Endothelial cell of umbilical vein (primary cell): Measurements from ENCODE around the gene TMEM151B. TPM values are rescaled to one million over a fixed set of nuclear protein-coding genes. Genes with fewer than 3 reads are reported as not detected.

ENCODE experiments used
- BruUV-seq: library from RNA; stranded (reverse); fragments of 400-500 nt; replicated peaks from 2 replicates; lab custom pipeline; 2021; lab: Mats Ljungman, UMichigan
- CTCF ChIA-PET: fragments of 300-600, 350-600 bp; sonication (Branson Sonifier 250); formaldehyde crosslinking; loops from one replicate; lab custom pipeline; 2021; ENCODE audit warnings: antibody characterized with exemption, inconsistent platforms; lab: Charles Lee
- POLR2A ChIA-PET: fragments of 300-600, 350-600 bp; sonication (Branson Sonifier 250); formaldehyde crosslinking; loops from one replicate; lab custom pipeline; 2021; ENCODE audit warnings: antibody characterized with exemption, inconsistent platforms; lab: Charles Lee
- DNase-seq: peaks from one replicate; pipeline ENCODE4 v3.0.0-alpha.2; 2011; ENCODE audit warnings: low read depth, low spot score
- FAIRE-seq: peaks from 2 replicates; lab custom pipeline; 2011; peaks lifted over from hg19 to GRCh38; lab: Jason Lieb, UNC
- H2AFZ ChIP-seq: 2 replicates; pipeline ENCODE4 v1.6.0; 2012; ENCODE audit warnings: low read depth, low read length, control low read depth, inconsistent platforms
- H3K27ac ChIP-seq: 2 replicates; pipeline ENCODE4 v1.5.1; 2011; ENCODE audit warnings: low read depth, mild to moderate bottlenecking, control low read depth, low read length, moderate library complexity; ENCODE audit not compliant: insufficient read depth
- H3K27me3 ChIP-seq, 2 experiments: 2 replicates each; pipeline versions ENCODE4 v1.6.0 to v1.6.1; 2011; ENCODE audit warnings: low read length in 2 of 2, mixed read lengths in 1 of 2; ENCODE audit not compliant: control insufficient read depth in 2 of 2, insufficient read depth in 2 of 2
- H3K36me3 ChIP-seq, 2 experiments: 2 replicates in 1 of 2; 3 replicates in 1 of 2; pipeline ENCODE4 v1.5.1; 2011; ENCODE audit warnings: low read length in 2 of 2, mild to moderate bottlenecking in 1 of 2, moderate library complexity in 1 of 2; ENCODE audit not compliant: control insufficient read depth in 2 of 2, insufficient read depth in 2 of 2; ENCODE audit errors: extremely low read depth in 1 of 2
- H3K4me1 ChIP-seq: 3 replicates; pipeline ENCODE4 v1.5.1; 2011; ENCODE audit warnings: mild to moderate bottlenecking, low read length; ENCODE audit not compliant: control insufficient read depth, insufficient read depth; ENCODE audit errors: extremely low read depth
- H3K4me2 ChIP-seq: 2 replicates; pipeline ENCODE4 v1.6.1; 2011; ENCODE audit warnings: low read length, control low read depth, mixed read lengths; ENCODE audit not compliant: insufficient read depth
- H3K4me3 ChIP-seq, 3 experiments: fragments of 200-600 bp in 1 of 3; sonication (generic), shearing (Covaris generic) in 1 of 3; replicated peaks in 1 of 3; 2 replicates each; pipeline ENCODE4 v1.5.1; 2011 to 2016; ENCODE audit warnings: control low read depth in 3 of 3, low read length in 3 of 3, mild to moderate bottlenecking in 2 of 3, inconsistent platforms in 1 of 3, low read depth in 1 of 3, moderate library complexity in 1 of 3; ENCODE audit not compliant: insufficient read depth in 1 of 3
- H3K79me2 ChIP-seq: 2 replicates; pipeline ENCODE4 v1.6.0; 2012; ENCODE audit warnings: low read length, inconsistent platforms; ENCODE audit not compliant: control insufficient read depth, insufficient read depth
- H3K9ac ChIP-seq: replicated peaks from 2 replicates; pipeline ENCODE3; 2011; ENCODE audit warnings: low read length, control low read depth; ENCODE audit not compliant: insufficient read depth; ENCODE audit errors: extremely low read depth
- H3K9me1 ChIP-seq: replicated peaks from 3 replicates; pipeline ENCODE4 v1.6.0; 2011; ENCODE audit warnings: mild to moderate bottlenecking, low read length; ENCODE audit not compliant: control insufficient read depth, insufficient read depth; ENCODE audit errors: extremely low read depth
- H3K9me3 ChIP-seq: replicated peaks from 2 replicates; pipeline ENCODE4 v1.5.1; 2012; ENCODE audit warnings: low read length, inconsistent platforms; ENCODE audit not compliant: control insufficient read depth, insufficient read depth
- H4K20me1 ChIP-seq: replicated peaks from 2 replicates; pipeline ENCODE3; 2011; ENCODE audit warnings: mild to moderate bottlenecking, low read length; ENCODE audit not compliant: control insufficient read depth, insufficient read depth; ENCODE audit errors: extremely low read depth
- EZH2 ChIP-seq: IDR thresholded peaks from 2 replicates; pipeline ENCODE4 v1.6.1; 2012; ENCODE audit warnings: borderline replicate concordance, low read depth, mild to moderate bottlenecking, moderate library complexity, low read length, inconsistent platforms; ENCODE audit not compliant: severe bottlenecking
- FOS ChIP-seq: IDR thresholded peaks from 2 replicates; pipeline ENCODE4 v1.6.1; 2011; ENCODE audit warnings: mild to moderate bottlenecking, low read length, moderate library complexity, borderline replicate concordance; ENCODE audit not compliant: insufficient read depth
- GATA2 ChIP-seq: IDR thresholded peaks from 2 replicates; pipeline ENCODE4 v1.7.0; 2011; ENCODE audit warnings: low read depth, mild to moderate bottlenecking, moderate library complexity, mixed read lengths, low read length; ENCODE audit not compliant: insufficient read length, insufficient read depth
- JUN ChIP-seq: IDR thresholded peaks from 2 replicates; pipeline ENCODE4 v1.6.1; 2011; ENCODE audit warnings: borderline replicate concordance, low read depth; ENCODE audit not compliant: insufficient read length, insufficient read depth
- MYC ChIP-seq: IDR thresholded peaks from one replicate; pipeline ENCODE4 v1.6.1; 2011; ENCODE audit warnings: mild to moderate bottlenecking, low read depth, low read length
- POLR2A ChIP-seq: IDR thresholded peaks from 2 replicates; pipeline ENCODE4 v1.6.1; 2012; ENCODE audit warnings: low read depth, mild to moderate bottlenecking, control low read depth, low read length
- POLR2AphosphoS5 ChIP-seq: IDR thresholded peaks from 2 replicates; pipeline ENCODE4 v1.6.1; 2012; ENCODE audit warnings: low read depth, mild to moderate bottlenecking, control low read depth, low read length, moderate library complexity; ENCODE audit not compliant: insufficient read depth
- dilution Hi-C: fragments of 300-500 bp; cut with MboI; formaldehyde crosslinking; loops from one replicate; pipeline ENCODE4 v1.15.0; 2019; ENCODE audit warnings: low sequenced_read_pairs; ENCODE audit not compliant: extremely low pct_ligation_motif_present
- intact Hi-C: fragments of 100-400 bp; cut with micrococcal nuclease; formaldehyde crosslinking; loops from one replicate; pipeline ENCODE4 v1.10.0; 2022
- polyA plus RNA-seq, 4 experiments: library from polyadenylated mRNA; depleted of rRNA in 3 of 4; stranded (reverse) in 3 of 4; unstranded in 1 of 4; fragments of >200 nt; gene quantifications; 2 replicates each; pipeline versions ENCODE4 v1.2.1 to v1.2.3, GENCODE V29; 2011 to 2012; ENCODE audit warnings: missing spikeins in 1 of 4
- total RNA-seq: library from RNA; stranded (reverse); gene quantifications from 2 replicates; pipeline ENCODE4 v1.2.3, GENCODE V29; 2021
- TF ChIP-seq, protein P1 (sequence below): IDR thresholded peaks from 2 replicates; pipeline ENCODE4 v1.6.1; 2011; ENCODE audit not compliant: insufficient read depth, insufficient read length
- TF ChIP-seq, protein P2 (sequence below), 2 donors: IDR thresholded peaks; 1 replicate in 1 of 2; 2 replicates in 1 of 2; pipeline ENCODE4 v1.5.1; 2011; ENCODE audit warnings: low read length in 2 of 2, mild to moderate bottlenecking in 2 of 2, moderate library complexity in 2 of 2, control low read depth in 1 of 2, inconsistent platforms in 1 of 2, low read depth in 1 of 2; ENCODE audit not compliant: insufficient read depth in 1 of 2; ENCODE audit errors: extremely low read depth in 1 of 2

Gene TMEM151B
- total and polyA plus RNA-seq, 2 donors (not counting 3 experiments of a cell fraction or from before 2014, with no cell fraction given) = 0.03 to 0.07 TPM

DNA sequence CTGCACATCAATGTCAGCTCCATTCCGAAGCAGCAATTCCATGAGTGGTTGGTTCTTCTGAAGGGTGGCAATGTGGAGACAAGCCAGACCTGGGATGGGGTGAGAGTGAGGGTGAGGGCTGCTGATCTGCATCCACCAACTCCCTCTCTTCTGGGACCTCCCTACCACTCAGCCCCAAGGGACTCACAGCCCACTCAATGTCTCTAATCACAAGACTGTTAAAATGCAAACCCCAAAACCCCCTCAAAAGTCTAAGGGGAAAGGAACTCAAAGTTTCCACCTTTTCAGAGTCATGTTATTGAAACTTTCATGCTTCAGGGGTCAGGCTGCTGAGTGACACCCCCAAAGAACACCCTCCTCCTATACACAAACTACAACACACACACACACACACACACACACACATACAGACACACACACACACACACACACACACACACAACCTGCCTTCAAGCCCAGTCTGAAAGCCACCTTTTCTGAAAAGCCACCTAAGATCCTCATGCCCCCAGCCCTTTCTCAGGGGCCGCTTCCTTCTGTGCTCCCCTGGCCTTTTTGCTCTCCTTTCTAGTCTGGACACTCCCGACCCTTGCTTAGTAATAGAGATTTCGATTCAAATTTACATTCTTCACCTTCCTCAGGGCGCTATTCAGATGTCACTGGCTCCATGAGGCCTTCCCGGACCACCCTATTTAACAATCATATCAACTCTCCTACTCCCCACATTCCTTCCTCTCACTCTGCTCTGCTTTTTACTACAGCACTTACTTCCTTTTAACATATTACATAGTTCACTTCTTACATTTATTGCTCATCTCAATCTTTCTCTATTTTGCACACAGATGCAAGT, 9.6 kb upstream of the TMEM151B start:
- intact Hi-C loops = no loop called here
- no peak overlapping the region for H2AFZ ChIP-seq
- H4K20me1 ChIP-seq = no peaks in the 10 kb centered on the region
- ChIA-PET POLR2A (interaction anchor here (0.9 kb wide), 1 partner anchor 14 kb away, joined by 3 read pairs; the partner anchor contains the start of gene HSP90AB1), CTCF (no interaction called here)
- H3K79me2 ChIP-seq = peaks cover 38% of the 10 kb centered on the region
- dilution Hi-C loops = no loop called here
- no peaks in the 10 kb centered on the region for H3K27me3 ChIP-seq
- H3K9me1 ChIP-seq = no peaks in the 10 kb centered on the region
- no peak overlapping the region for H3K4me3 ChIP-seq
- no peak overlapping the region for H3K9ac ChIP-seq
- H3K4me2 ChIP-seq = no peak overlapping the region
- no peak for FAIRE-seq
- H3K27ac ChIP-seq = no peak overlapping the region
- H3K36me3 ChIP-seq = peaks cover 3 to 21% of the 10 kb centered on the region in 2 experiments
- peaks cover 39% of the 10 kb centered on the region for H3K4me1 ChIP-seq
- no peak for DNase-seq
- TF ChIP-seq MYC (no peak), GATA2 (no peak), FOS (no peak), EZH2 (no peak), JUN (no peak), POLR2AphosphoS5 (no peak), POLR2A (no peak)
- TF ChIP-seq, protein P1, sequence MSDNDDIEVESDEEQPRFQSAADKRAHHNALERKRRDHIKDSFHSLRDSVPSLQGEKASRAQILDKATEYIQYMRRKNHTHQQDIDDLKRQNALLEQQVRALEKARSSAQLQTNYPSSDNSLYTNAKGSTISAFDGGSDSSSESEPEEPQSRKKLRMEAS = no peak
- TF ChIP-seq, protein P2, sequence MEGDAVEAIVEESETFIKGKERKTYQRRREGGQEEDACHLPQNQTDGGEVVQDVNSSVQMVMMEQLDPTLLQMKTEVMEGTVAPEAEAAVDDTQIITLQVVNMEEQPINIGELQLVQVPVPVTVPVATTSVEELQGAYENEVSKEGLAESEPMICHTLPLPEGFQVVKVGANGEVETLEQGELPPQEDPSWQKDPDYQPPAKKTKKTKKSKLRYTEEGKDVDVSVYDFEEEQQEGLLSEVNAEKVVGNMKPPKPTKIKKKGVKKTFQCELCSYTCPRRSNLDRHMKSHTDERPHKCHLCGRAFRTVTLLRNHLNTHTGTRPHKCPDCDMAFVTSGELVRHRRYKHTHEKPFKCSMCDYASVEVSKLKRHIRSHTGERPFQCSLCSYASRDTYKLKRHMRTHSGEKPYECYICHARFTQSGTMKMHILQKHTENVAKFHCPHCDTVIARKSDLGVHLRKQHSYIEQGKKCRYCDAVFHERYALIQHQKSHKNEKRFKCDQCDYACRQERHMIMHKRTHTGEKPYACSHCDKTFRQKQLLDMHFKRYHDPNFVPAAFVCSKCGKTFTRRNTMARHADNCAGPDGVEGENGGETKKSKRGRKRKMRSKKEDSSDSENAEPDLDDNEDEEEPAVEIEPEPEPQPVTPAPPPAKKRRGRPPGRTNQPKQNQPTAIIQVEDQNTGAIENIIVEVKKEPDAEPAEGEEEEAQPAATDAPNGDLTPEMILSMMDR (IDR thresholded peaks at IDR 0.05; ENCODE audit: extremely low read depth in 1 of 2, insufficient read depth in 1 of 2, low read depth in 1 of 2, low read length in 2 of 2) = no peak
- no peaks in the 10 kb centered on the region for H3K9me3 ChIP-seq
- no TSS peak for BruUV-seq
